ENCODE results near the gene AIPL1.

- TF ChIP-seq CTCF (conservative IDR thresholded peaks at IDR 0.05; ENCODE audit: low read length) (no peak), EZH2phosphoT487 (IDR thresholded peaks at IDR 0.05; ENCODE audit: borderline replicate concordance, low read depth, low read length) (no peak)
These were observed 36.9 kb upstream of the AIPL1 start for GRCh38 chr17:6471531-6472465.
